Fibroblast of mammary gland (primary cell): ENCODE results near the gene RECK.

ENCODE experiments used
- DNase-seq: peaks from one replicate; pipeline ENCODE4 v3.0.0-alpha.2; 2010; ENCODE audit warnings: low read depth
- H3K4me3 ChIP-seq: 2 replicates; pipeline ENCODE4 v1.5.1; 2011; ENCODE audit warnings: low read depth, mild to moderate bottlenecking, low read length, moderate library complexity; ENCODE audit not compliant: control insufficient read depth
- CTCF ChIP-seq: conservative IDR thresholded peaks from 2 replicates; pipeline ENCODE4 v1.5.1; 2011; ENCODE audit warnings: low read depth, low read length, inconsistent platforms; ENCODE audit not compliant: control insufficient read depth, insufficient read depth

RECK gene

GRCh38 chr9:36147441-36148175, 110.9 kb downstream of the RECK start:
- TF ChIP-seq CTCF: no peak
- DNase-seq: no peak
- H3K4me3 ChIP-seq: no peak overlapping the region

- H3K4me3 ChIP-seq: no peak overlapping the region
Measured at GRCh38 chr9:36148311-36149051, 111.8 kb downstream of the RECK start.

GRCh38 chr9:36149197-36149596, 112.5 kb downstream of the RECK start:
- no peak for TF ChIP-seq CTCF
- DNase-seq: peak; percentile 80
- peak overlapping the region; percentile 6 for H3K4me3 ChIP-seq

More at GRCh38 chr9:36148311-36149051, 111.8 kb downstream of the RECK start:
- no peak for TF ChIP-seq CTCF
- peak; percentile 99 for DNase-seq

GRCh38 chr9:36150574-36151315, 114.0 kb downstream of the RECK start:
- no peak overlapping the region for H3K4me3 ChIP-seq
- no peak for TF ChIP-seq CTCF
- DNase-seq: peak; percentile 64

GRCh38 chr9:36151316-36152210, 114.8 kb downstream of the RECK start:
- no peak for TF ChIP-seq CTCF
- no peak overlapping the region for H3K4me3 ChIP-seq
- DNase-seq: peak; percentile 68
